SK-N-DZ (cell line): ENCODE results near the gene PCK2.

ENCODE experiments used
- DNase-seq: peaks from one replicate; pipeline ENCODE4 v3.0.0-alpha.2; 2015; ENCODE audit warnings: low spot score

Gene PCK2

DNA sequence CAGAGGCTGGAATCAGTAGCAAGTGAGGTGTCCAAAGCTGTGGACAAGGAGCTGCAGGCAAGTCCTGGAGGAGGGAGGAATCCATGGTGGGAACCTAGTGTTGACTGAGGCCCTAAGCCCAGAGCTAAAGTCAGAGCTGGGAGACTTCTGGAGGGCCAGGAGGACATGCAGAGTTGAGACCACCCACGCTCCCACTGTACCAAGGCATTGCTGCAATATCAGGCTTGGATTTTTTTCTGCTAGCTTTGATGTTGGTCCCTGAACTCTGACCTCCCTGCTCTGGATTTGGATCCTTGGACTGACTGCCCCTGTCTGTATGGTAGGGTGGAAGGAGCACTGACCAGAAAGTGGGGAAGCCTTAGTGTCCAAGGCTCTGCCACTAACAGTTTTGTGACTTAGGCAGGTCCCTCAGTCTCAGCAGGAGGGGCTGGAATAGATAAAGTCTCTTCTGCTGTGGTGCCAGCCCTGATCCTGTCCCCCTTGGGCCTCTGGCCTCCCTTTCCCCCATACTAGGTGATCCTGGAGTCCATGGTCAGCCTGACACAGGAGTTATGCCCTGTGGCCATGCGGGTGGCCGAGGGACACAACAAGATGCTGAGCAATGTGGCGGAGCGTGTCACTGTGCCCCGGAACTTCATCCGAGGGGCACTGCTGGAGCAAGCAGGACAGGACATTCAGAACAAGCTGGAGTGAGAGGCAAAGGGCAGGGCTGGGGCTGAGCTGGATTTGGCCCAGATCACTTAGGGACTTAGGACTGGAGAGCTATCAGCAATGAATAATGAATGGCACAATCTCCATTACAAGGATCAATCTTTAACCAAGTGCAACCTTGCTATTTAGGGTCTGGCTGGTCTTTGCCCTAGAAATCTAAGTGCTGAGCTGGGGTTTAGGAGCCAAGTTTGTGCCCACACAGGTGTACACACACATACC lies 32.9 kb upstream of the PCK2 start:
- no peak for DNase-seq

GRCh38 chr14:24062216-24062980 lies 31.7 kb upstream of the PCK2 start:
- DNase-seq, result no peak

- no peak for DNase-seq
Measured at GRCh38 chr14:24063263-24063836, 30.8 kb upstream of the PCK2 start.

DNA sequence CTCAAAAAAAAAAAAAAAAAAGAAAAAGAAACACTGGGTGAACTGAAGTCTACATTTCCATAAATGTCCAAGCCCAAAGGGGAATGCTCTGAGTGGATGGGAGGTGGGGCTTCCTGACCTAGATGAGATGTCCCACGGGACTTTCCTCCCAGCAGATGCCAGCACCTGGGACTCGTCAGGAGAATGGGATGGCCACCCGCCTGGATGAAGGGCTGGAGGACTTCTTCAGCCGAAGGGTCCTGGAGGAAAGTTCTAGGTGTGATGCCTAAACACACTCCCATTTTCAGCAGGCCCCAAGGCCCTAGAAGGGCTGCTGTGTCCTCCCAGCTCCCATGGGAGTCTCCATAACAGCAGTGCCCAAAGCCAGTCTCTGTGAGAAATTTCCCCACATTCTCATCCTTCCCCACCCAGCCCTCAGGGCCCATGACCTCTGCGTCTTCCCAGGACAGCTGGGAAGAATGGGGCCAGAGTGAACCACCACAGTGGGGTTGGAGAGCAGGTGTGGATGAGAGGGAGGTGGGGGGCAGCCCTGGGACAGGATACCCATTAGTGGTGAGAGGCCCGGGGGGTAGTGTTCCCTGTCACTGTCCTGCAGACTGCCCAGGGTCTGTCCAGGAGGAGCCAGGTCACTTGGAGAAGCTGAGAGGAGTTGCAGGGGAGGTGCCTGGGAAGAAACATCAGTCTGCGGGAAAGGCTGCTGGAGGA lies 29.9 kb upstream of the PCK2 start:
- peak; percentile 34 for DNase-seq

GRCh38 chr14:24064856-24065255 lies 29.3 kb upstream of the PCK2 start:
- DNase-seq, result no peak

GRCh38 chr14:24065408-24065807 lies 28.7 kb upstream of the PCK2 start:
- DNase-seq, result no peak

- DNase-seq, result no peak
Measured at GRCh38 chr14:24066496-24067132, 27.5 kb upstream of the PCK2 start.

DNA sequence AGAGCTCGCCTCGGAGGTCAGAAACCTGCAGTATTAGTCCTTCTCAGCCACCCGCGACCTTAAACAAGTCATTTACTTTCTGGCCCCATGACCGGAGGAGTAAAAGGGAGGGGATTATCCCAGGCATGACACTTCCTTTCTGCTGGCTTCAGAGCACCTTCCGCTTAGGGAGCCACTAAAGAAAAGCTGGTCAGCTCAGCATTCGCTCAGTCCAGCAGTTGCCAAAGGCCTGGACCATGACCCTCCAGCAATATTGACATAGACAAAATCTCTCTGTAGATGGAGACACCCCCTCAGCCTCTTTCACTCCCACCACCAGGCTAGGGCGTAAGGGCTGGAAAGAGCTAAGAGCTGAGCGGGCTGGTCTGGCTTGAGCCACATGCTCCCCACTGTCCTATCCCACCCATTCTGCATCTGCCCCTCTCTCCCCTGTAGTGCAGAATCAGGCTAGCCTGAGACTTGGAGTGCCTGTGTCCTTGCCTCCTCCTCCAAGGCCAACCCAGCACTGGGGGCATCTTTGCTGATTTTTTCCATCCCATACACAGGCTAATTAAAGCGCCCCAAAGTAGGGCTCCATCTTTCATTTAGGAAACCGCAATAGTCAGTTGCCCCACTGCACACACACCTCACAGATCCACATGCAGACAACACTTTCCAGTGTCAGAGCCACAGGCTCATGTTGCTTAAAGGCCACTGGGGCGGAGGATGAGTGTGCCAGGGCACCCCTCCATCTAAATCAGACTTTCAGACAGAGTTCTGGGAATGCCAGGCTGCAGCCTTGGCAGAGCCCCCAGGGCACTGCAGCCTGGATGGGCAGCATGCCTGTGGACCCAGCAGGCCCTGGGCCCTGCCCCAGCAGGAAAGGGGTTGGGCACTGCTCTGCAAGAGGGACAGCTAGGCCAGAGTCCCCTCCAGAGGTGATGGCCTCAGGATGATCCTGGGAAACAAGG lies 26.7 kb upstream of the PCK2 start:
- no peak for DNase-seq

DNA sequence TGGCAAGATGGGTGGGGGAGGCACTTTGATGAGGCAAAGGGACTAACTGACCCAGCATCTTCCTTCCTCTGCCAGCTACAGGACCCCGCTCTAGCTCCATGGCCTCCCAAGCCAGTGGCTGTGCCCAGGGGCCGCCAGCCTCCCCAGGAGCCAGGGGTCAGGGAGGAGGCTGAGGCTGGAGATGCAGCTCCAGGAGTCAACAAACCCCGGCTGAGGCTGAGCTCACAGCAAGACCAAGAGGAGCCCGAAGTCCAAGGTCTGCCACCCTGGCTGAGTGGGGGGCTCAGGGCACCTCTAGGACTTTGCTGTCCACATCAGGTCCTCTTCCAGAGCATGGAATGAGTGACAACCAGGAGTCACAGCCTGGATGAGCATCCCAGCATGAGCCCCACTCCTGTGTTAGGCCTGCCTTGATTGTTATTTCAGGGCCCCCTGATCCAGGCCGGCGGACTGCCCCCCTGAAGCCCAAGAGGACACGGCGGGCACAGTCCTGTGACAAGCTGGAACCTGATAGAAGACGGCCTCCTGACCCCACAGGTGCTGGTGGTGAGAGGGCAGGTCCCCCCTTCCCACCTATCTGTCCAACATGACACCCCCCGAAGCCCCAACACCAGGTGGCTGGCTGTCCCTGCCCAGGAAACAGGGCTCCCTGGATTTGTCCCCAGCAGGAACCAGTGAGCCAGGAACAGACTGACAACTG lies 25.2 kb upstream of the PCK2 start:
- no peak for DNase-seq

DNA sequence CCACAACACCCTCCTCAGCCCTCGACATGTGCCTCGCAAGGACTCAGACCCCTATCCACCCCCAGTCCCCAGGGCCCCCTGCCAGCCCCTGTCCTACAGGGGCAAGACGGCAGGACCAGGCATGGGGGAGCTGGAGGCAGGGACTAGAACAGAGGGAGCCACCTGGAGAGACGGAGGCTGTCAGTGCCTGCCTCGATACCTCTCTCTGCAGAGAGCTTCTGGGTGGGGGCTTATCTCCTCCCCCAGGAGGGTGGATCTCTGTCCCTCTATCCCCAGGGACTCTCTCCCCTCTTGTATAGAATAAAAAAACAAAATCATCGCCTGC lies 24.7 kb upstream of the PCK2 start:
- DNase-seq, result no peak

GRCh38 chr14:24070285-24071143 lies 23.6 kb upstream of the PCK2 start:
- no peak for DNase-seq

DNA sequence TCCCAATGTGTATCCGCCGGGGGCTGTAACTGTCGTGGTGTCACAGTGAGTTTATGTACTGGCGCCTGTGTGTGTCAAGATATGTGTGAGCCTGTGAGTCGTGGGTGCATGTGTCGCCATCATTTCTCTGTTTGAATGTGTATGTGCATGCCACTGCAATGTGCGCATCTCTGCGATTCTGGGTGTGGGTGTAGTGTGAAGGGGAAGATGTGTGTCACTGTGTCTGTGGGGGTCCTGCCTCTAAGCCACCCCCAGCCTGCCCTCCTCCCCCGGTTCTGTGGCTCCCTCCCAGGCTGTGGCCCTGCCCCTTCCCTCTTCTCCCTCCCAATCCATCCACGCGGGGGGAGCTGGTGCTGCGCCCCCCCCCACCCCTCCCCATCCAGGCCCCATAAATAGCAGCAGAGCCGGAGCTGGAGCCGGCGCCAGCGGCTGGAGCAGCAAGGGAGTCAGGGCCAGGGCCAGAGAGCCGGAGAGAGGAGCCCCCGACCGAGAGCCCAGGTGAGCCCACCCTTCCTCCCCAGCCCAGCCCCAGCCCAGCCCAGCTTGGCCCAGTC lies 22.9 kb upstream of the PCK2 start, which contains the start of gene CPNE6:
CPNE6 (plus strand) TSS at position 419 of the 554 bp plus-strand sequence. CDS start 1,375 bp downstream, outside the sequence.
- no peak for DNase-seq

DNA sequence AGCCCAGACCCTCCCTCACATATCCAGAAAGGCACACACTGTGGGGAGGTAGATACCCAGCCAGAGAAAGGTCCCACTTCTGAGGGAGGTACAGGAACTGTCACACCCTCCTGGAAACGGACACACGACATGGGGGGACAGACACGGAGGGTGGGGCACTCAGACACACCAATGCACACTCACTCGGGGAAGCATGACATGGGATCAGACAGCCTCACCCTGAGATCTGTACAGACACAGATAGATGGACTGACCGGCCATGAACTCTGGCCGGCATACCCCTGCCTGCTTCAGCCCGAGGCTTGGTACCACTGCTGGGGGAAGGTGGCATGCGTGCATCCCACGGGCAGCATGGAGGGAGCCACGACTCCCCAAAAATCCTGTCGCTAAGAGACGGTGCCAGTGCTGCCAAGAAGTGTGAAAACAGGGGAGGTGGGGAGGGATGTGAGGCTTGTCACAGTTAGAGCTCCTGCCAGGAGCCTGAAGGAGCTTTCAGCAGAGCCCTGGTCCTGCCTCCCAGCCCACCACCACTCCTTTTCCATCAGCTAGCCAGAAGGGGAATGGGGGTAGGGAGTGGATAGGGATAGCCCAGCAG lies 22.2 kb upstream of the PCK2 start:
- DNase-seq, result no peak

- DNase-seq, result no peak
Measured at GRCh38 chr14:24072436-24072835, 21.7 kb upstream of the PCK2 start.

- DNase-seq, result no peak
Measured at GRCh38 chr14:24072881-24073877, 20.9 kb upstream of the PCK2 start.
